Heart left ventricle (tissue), 13 donors: ENCODE measurements around the gene PIK3CA.

Source experiments
- POLR2A ChIP-seq, 2 donors: fragments of 450-650 bp; IDR thresholded peaks; one replicate each; pipeline ENCODE4 v1.6.1; 2017; ENCODE audit warnings: antibody characterized with exemption in 2 of 2, mild to moderate bottlenecking in 2 of 2, moderate library complexity in 2 of 2
- TF ChIP-seq, protein P1 (sequence below), 12 donors: fragments of 200-600 bp; sonication (generic) in 4 of 12; IDR thresholded peaks; one replicate each; pipeline versions ENCODE4 v1.5.0 to v1.8.0; 2018 to 2022; ENCODE audit warnings: antibody characterized with exemption in 12 of 12, mild to moderate bottlenecking in 5 of 12
- donor health status: ischemic (EF 13 %, LVEDD 7.1; RV severe dilation, severe dysfunction).
- donor health status: DM: no; HTN: yes; CAD: no.
- donor health status: DM: no; HTN: no; CAD: no.
- donor health status: ischemic (EF 25% LVEDD 6.9; RV normal size, moderate dysfunction).
- donor health status: ischemic (EF 25% LVEDD 5.7; RV mildly dilated, moderate dysfunction).
- donor health status: ischemic (EF 35%, LVEDD 5.7; RV mildly dilated, moderate dysfunction).
- donor health status: nonischemic (EF 11% LVEDD 7.7; RV severe dilation, severe dysfunction).
- donor health status: DM: yes; HTN: yes; CAD: no.
- donor health status: PGD.
- donor health status: ischemic (EF 29% LVEDD 5.4; RV normal size, mild dysfunction).
- donor health status: nonischemic (EF 23%, LVEDD 6.1; RV moderate dilation, normal function).

DNA sequence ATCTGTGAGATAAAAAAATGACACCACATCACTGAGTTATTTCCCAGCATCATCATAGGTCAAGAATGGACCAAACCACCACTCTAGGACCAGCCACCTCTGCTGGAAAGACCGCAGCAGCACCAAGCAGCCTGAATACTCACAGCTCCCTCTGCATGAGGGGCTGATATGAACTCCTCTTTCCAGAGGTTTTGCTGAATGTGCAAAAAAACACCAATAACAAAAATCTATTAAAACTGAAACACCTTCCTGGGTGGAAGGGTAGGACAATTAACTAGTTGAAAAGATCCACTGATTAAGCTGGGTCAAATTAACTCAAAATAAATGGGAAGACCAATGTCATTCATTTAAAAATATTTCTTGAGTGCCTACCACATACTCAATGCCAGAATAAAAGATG, 131.7 kb downstream of the PIK3CA start:
- TF ChIP-seq, protein P1, sequence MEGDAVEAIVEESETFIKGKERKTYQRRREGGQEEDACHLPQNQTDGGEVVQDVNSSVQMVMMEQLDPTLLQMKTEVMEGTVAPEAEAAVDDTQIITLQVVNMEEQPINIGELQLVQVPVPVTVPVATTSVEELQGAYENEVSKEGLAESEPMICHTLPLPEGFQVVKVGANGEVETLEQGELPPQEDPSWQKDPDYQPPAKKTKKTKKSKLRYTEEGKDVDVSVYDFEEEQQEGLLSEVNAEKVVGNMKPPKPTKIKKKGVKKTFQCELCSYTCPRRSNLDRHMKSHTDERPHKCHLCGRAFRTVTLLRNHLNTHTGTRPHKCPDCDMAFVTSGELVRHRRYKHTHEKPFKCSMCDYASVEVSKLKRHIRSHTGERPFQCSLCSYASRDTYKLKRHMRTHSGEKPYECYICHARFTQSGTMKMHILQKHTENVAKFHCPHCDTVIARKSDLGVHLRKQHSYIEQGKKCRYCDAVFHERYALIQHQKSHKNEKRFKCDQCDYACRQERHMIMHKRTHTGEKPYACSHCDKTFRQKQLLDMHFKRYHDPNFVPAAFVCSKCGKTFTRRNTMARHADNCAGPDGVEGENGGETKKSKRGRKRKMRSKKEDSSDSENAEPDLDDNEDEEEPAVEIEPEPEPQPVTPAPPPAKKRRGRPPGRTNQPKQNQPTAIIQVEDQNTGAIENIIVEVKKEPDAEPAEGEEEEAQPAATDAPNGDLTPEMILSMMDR (IDR thresholded peaks at IDR 0.05): no peak
- TF ChIP-seq POLR2A (IDR thresholded peaks at IDR 0.05): no peak
